SK-MEL-5 (cell line): Measurements from ENCODE around the gene MTHFD2. TPM values are rescaled to one million over a fixed set of nuclear protein-coding genes. Genes with fewer than 3 reads are reported as not detected.

Source experiments
- DNase-seq: peaks from one replicate; pipeline ENCODE4 v3.0.0-alpha.2; 2016; ENCODE audit warnings: low read depth, low spot score
- in situ Hi-C: cut with HindIII; loops from 2 replicates; pipeline ENCODE4 v1.10.0; 2016; ENCODE audit warnings: low sequenced_read_pairs, high pct_unique_total_duplicates, low pct_unique_long_range_greater_than_20kb
- total RNA-seq: library from RNA; depleted of rRNA; stranded (reverse); fragments of >200 nt; shearing (Covaris generic); gene quantifications from 2 replicates; pipeline ENCODE4 v1.2.3, GENCODE V29; 2014; rRNA removed

MTHFD2 gene
- total RNA-seq, 1 experiment from 2014 or later = 361 TPM

DNA sequence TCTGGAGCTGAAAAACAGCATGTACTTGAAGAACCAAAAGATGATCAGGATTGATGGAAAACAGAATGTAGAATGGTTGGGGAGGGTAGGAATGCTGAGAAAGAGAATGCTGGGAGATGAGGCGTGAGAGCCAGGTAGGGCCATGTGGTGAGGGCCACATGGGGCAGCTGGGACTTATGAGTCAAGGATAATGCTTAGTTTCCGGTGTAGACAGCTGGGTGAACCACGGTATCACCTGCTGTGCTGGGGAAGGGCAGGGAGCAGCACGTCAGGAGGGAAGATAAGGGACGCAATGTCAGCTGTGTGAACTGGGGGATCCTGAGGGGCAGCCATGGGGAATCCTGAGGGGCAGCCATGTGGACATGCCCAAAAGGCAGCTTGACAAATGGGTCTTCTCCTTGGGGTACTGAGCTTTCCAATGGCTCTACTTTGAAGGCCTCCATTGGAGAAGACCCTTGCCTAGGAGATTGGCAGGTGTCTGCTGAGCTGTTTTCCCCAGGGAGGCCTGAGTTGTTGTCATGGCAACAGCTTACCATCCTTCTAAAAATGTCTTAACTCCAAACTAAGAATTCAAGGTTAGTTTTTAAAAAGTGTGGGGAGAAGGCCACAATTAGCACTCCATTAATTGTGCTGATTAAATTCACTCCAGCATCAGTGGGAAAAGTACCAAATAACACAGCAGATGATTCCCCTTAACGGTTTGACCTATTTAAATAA lies 51.1 kb downstream of the MTHFD2 start:
- in situ Hi-C loops = loop anchor here (25.0 kb wide), 1 partner anchor 88 kb away; the partner anchor contains the start of gene SLC4A5
- DNase-seq = no peak

GRCh38 chr2:74250189-74250631 lies 51.8 kb downstream of the MTHFD2 start:
- in situ Hi-C loops = no loop called here
- peak; percentile 61 for DNase-seq

DNA sequence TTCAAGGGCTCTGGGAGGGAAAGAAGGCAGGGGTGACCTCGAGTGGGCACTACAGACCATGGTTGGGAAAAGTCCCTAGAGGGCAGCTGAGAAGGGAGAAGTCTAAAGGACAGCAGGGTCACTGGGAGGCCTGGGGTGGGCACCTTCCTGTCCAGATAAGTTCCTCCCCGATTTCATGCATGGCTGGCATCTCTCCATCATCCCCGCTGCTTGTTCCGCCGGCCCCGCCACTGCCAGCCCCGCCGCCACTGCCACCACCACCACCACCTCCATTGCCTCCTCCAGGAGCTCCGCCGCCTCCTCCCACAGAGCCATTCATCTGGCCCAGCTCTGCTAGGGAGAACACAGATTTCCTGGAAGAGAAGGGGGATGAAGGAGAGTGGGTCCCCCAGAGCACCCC lies 53.6 kb downstream of the MTHFD2 start:
- DNase-seq = no peak
- in situ Hi-C loops = no loop called here

DNA sequence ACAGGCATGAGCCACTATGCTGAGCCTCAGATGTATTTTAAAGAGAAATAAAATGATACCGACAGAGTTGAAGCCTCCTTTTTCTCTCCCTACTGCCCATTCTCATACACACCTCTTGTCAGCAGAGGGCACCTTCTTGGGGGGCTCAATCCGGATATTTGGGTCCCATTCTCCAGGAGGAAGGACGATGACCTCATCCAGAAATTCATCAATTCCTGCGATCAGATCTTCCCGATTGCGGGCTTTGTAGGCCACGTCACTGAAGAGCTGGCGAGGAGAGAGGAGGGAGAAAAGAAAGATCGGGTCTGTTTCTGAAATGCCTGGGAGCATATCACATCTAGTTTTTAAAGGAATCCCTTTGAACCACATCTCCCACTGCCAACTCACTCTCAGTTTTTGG lies 54.4 kb downstream of the MTHFD2 start:
- no peak for DNase-seq
- in situ Hi-C loops = no loop called here

GRCh38 chr2:74253306-74253970 lies 55.0 kb downstream of the MTHFD2 start:
- in situ Hi-C loops = no loop called here
- no peak for DNase-seq

DNA sequence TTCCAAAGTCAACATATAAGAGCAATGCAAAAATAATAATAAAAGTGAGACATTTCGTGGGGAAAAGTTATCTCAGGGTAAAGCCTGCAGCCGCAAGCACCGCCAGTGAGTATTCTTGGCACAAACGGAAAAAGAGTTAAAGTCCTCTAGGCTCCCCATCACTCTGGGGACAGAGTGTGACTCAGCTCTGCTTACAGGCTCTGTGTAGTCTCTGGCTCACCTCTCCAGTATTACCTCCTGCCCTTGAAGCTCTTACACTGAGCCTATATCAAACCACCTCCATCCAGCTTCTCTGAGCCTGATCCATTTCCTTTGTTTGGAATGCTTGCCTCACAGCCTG lies 55.5 kb downstream of the MTHFD2 start:
- in situ Hi-C loops = no loop called here

DNA sequence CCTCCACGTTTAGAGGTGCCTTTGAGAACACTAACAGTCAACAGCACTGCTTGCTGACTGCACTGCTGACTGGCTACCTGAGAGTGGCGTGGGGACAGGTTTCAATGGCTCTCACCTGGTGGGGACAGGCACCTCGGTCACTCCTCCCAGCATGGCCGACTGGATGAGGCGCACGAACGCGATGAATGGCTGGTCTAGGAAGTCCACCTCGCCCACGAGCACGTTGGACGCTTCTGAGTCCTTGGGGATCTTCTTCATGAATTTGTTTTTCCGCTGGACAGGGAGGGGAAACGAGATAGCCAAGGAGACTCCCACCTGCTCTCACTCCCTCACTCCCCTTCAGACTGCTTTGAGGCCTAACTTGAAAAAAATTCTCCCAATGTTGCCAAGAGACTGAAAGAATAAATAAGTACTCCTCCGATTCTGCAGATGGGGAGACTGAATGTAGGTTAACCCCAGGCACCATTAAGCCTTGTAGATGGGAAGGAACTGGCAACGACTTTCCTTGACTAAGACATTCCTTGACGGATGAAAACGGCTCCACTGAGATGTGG lies 57.3 kb downstream of the MTHFD2 start:
- in situ Hi-C loops = no loop called here
- no peak for DNase-seq

More for the DNA sequence above, 55.5 kb downstream of the MTHFD2 start:
- no peak for DNase-seq

- in situ Hi-C loops = no loop called here
- no peak for DNase-seq
Observed at GRCh38 chr2:74259191-74259590, 60.8 kb downstream of the MTHFD2 start.

DNA sequence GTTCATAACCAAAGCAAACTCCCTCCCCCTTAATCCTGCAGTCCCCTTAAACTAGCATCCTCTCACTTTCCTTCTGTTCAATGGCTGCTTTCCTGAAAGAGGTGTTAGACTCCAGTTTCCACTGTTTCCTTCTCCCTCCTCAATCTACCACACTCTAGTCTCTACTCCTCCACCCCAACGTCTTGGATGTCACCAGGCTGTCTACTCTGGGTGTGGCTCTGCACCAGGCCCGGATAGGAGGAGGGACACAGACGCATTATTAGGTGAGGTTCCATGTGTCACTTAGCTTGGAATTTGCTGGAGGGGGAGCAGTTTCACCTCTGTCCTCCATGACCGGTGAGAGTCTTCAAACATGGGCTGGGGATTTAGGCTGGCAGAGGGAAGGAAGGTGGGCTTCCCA lies 61.3 kb downstream of the MTHFD2 start:
- in situ Hi-C loops = no loop called here
- DNase-seq = no peak

- in situ Hi-C loops = no loop called here
- DNase-seq = no peak
Observed at GRCh38 chr2:74260495-74260894, 62.1 kb downstream of the MTHFD2 start.

GRCh38 chr2:74261204-74261864 lies 62.9 kb downstream of the MTHFD2 start:
- DNase-seq = peak; percentile 80

DNA sequence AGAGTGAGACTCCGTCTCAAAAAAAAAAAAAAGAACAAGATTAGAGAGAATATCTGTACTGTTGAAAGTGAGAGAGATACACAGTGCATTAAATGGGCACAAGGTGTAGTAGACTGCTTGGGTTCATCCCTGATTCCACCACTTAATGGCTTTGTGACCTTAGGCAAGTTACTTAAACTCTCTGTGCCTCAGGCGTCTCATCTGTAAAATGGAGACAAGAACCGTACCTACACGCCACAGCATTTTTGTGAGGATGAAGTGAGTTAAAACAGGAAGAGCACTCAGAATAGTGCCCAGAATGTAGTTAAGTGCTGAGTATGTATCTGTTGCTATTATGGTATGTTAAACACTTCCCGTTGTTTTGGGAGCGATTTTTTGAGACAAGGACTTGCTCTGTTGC lies 64.3 kb downstream of the MTHFD2 start:
- in situ Hi-C loops = no loop called here
- no peak for DNase-seq

More at GRCh38 chr2:74261204-74261864, 62.9 kb downstream of the MTHFD2 start:
- in situ Hi-C loops = no loop called here

DNA sequence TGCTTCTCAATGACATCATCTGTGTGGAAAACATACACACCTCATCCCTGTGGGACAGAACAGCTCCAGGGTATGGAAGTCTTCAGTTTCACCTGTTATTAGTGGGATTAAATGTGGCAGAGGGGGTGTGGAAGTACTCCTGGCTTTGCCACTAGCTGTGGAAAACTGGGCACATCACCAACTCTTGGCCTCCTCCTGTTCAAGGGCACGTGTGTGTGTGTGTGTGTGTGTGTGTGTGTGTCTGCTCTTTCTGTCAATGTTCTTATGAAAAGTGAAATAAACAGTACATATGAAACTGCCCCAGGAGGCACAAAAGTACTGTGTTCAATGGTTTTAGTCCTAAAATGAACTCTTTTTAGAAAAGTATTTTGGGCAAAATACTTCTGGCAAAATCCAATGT lies 65.9 kb downstream of the MTHFD2 start:
- in situ Hi-C loops = no loop called here
- DNase-seq = no peak

GRCh38 chr2:74267068-74267467 lies 68.7 kb downstream of the MTHFD2 start:
- peak; percentile 46 for DNase-seq
- in situ Hi-C loops = no loop called here

Other genes starting within 250 kb of the MTHFD2 start
- 2.6 and 2.7 TPM in 2 replicates for gene TET3, start 213.7 kb upstream of the MTHFD2 start, total RNA-seq
- gene BOLA3, start 50.7 kb upstream of the MTHFD2 start, total RNA-seq = 213 and 214 TPM in 2 replicates
- gene MOB1A, start 19.7 kb upstream of the MTHFD2 start, total RNA-seq = 118 and 132 TPM in 2 replicates
- 0.29 and 0.63 TPM in 2 replicates for gene SLC4A5, start 144.8 kb downstream of the MTHFD2 start, total RNA-seq
- gene DCTN1, start 181.7 kb downstream of the MTHFD2 start, total RNA-seq = 136 and 139 TPM in 2 replicates
- 0.53 and 0.85 TPM in 2 replicates for gene C2orf81, start 223.0 kb downstream of the MTHFD2 start, total RNA-seq
- gene WDR54, start 223.1 kb downstream of the MTHFD2 start, total RNA-seq = 26.9 and 27.7 TPM in 2 replicates
- 56.1 and 59.5 TPM in 2 replicates for gene RTKN, start 243.3 kb downstream of the MTHFD2 start, total RNA-seq